ENCODE data around the gene MYH9. TPM values are rescaled to one million over a fixed set of nuclear protein-coding genes. Genes with fewer than 3 reads are reported as not detected.
A peak's percentile ranks its signal among the peaks of the same experiment; 100 is the strongest.

Gene MYH9
- total RNA-seq, 4 donors from 2014 or later = 216 to 339 (median 246) TPM

DNA sequence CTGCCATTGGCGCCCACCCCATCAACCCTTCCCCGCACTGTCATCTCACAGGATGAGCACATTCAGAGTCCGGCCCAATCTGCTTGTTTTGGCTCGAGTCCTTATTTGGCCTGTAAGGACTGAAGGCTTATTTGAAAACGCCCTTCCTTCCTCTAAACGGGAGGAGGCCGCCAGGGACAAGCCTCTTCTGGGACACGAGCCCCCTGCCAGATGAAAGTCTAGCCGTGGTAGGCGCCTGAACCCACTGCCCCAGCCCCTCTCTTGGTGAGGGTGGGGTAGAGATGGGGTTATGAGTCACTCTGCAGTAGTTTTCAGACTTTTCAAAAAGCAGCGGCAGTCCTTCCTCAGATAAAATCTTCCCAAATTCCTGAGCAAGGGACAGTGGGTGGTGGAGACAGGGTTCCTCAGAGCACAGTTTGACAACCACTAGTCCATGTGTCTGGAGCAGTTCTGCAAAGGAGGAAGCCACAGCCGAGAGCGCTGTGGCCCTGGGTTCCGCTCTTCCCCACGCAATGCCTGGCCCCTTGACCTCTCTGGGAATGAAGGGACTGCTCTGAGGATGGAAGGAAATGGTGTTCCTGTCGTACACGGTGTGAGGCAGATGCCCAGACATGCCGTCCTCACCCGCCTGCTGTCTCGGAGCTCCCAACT, 57.0 kb downstream of the MYH9 start:
- Histone ChIP-seq H3K27ac (peak overlapping the region; percentile 92 to 100 (median 98)), H3K27me3 (no peaks in the 10 kb centered on the region), H3K36me3 (peaks cover 14 to 39% (median 35%) of the 10 kb centered on the region in 3 donors), H3K4me3 (peak overlapping the region in 2 of 4 donors; percentile 11 to 41), H3K4me1 (peaks cover 87 to 100% (median 94%) of the 10 kb centered on the region in 3 donors), H3K9me3 (no peaks in the 10 kb centered on the region)
- intact Hi-C loops (cut with DNase I) = loop anchor here (5.0 kb wide), 1 partner anchor 57 kb away; the partner anchor contains the start of gene MYH9
- TF ChIP-seq, protein P1, sequence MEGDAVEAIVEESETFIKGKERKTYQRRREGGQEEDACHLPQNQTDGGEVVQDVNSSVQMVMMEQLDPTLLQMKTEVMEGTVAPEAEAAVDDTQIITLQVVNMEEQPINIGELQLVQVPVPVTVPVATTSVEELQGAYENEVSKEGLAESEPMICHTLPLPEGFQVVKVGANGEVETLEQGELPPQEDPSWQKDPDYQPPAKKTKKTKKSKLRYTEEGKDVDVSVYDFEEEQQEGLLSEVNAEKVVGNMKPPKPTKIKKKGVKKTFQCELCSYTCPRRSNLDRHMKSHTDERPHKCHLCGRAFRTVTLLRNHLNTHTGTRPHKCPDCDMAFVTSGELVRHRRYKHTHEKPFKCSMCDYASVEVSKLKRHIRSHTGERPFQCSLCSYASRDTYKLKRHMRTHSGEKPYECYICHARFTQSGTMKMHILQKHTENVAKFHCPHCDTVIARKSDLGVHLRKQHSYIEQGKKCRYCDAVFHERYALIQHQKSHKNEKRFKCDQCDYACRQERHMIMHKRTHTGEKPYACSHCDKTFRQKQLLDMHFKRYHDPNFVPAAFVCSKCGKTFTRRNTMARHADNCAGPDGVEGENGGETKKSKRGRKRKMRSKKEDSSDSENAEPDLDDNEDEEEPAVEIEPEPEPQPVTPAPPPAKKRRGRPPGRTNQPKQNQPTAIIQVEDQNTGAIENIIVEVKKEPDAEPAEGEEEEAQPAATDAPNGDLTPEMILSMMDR (IDR thresholded peaks at IDR 0.05) = no peak
- TF ChIP-seq POLR2A (IDR thresholded peaks at IDR 0.05) = no peak
- WGBS, 2 donors = 1 to 7% methylated on average over 14 to 17 of the region's 20 CpGs
- DNase-seq = no peak

GRCh38 chr22:36330127-36330526, 57.6 kb downstream of the MYH9 start:
- peaks cover 14 to 44% (median 30%) of the 10 kb centered on the region in 3 donors for H3K36me3 ChIP-seq
- WGBS, 2 donors = 47 to 49% methylated on average over 9 of the region's 9 CpGs
- no peak for TF ChIP-seq POLR2A (IDR thresholded peaks at IDR 0.05)
- TF ChIP-seq, protein P1 (IDR thresholded peaks at IDR 0.05) = no peak
- H3K27ac ChIP-seq = peak overlapping the region; percentile 92 to 100 (median 98)
- H3K4me1 ChIP-seq = peaks cover 86 to 100% (median 94%) of the 10 kb centered on the region in 3 donors
- peak overlapping the region in 1 of 4 donors; percentile 41 for H3K4me3 ChIP-seq
- intact Hi-C loops (cut with DNase I) = loop anchor here (5.0 kb wide), 1 partner anchor 57 kb away; the partner anchor contains the start of gene MYH9
- H3K9me3 ChIP-seq = no peaks in the 10 kb centered on the region
- DNase-seq = no peak
- no peaks in the 10 kb centered on the region for H3K27me3 ChIP-seq

- DNase-seq = no peak
- H3K4me3 ChIP-seq = peak overlapping the region in 3 of 4 donors; percentile 7 to 41 (median 10)
Observed at GRCh38 chr22:36329254-36330078, 58.3 kb downstream of the MYH9 start.

DNA sequence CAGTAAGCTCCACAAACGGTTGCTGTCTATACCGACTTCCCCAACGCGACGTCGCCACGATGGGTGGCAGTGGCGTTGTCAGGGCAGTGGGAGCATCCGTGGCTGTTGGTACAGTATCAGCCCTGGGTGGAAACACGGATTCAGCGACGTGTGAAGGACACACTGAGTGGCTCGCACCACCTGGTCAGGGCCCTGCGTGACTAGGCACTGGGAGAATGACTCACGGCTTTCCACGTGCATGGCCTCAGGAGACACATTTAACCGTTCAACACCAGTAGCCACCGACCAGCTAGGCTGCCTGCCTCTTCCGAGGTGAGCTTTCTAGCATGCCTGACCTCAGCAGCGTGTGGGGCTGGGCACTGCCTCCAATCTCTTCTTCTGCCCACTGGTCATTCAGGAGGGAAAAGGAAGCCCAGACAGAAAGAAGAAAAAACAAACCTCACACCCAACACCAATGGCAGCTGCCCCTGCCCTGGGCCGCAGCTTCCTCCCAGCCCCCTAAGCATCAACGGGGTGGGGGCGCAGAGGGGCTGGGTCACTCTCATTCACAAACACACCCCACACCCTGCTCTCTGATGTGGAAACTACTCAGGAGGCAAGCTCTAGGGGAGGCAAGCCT, 59.0 kb downstream of the MYH9 start:
- peaks cover 86 to 100% (median 94%) of the 10 kb centered on the region in 3 donors for H3K4me1 ChIP-seq
- intact Hi-C loops (cut with DNase I) = no loop called here
- H3K4me3 ChIP-seq = peak overlapping the region in 3 of 4 donors; percentile 7 to 41 (median 10)
- TF ChIP-seq POLR2A (IDR thresholded peaks at IDR 0.05) = no peak
- TF ChIP-seq, protein P1 (IDR thresholded peaks at IDR 0.05) = no peak
- H3K27me3 ChIP-seq = no peaks in the 10 kb centered on the region
- H3K9me3 ChIP-seq = no peaks in the 10 kb centered on the region
- peak overlapping the region; percentile 92 to 100 (median 98) for H3K27ac ChIP-seq
- 15 to 32% methylated on average over 20 of the region's 23 CpGs for WGBS, 2 donors
- no peak for DNase-seq
- H3K36me3 ChIP-seq = peaks cover 10 to 44% (median 22%) of the 10 kb centered on the region in 3 donors

More at GRCh38 chr22:36329254-36330078, 58.3 kb downstream of the MYH9 start:
- intact Hi-C loops (cut with DNase I) = loop anchor here (5.0 kb wide), 1 partner anchor 58 kb away; the partner anchor contains the start of gene MYH9
- Histone ChIP-seq H3K4me1 (peaks cover 86 to 100% (median 94%) of the 10 kb centered on the region in 3 donors), H3K27ac (peak overlapping the region; percentile 92 to 100 (median 98)), H3K36me3 (peaks cover 13 to 42% (median 24%) of the 10 kb centered on the region in 3 donors), H3K9me3 (no peaks in the 10 kb centered on the region), H3K27me3 (no peaks in the 10 kb centered on the region)
- TF ChIP-seq POLR2A (IDR thresholded peaks at IDR 0.05) = peak in 2 of 4 donors; percentile 38 to 52
- TF ChIP-seq, protein P1 (IDR thresholded peaks at IDR 0.05) = no peak
- 15% methylated on average over 13 to 16 of the region's 24 CpGs for WGBS, 2 donors

All from esophagus squamous epithelium (tissue), 5 donors.